ENCODE results near the gene PRSS8. TPM values are rescaled to one million over a fixed set of nuclear protein-coding genes. Genes with fewer than 3 reads are reported as not detected.
"Not testable (repeated sequence)": the region's sequence is repeated elsewhere in the genome, so short reads cannot be mapped to it uniquely, and the experiment has no call there.

PRSS8 gene
- total RNA-seq, 1 donor from 2014 or later, result 75.4 TPM

DNA sequence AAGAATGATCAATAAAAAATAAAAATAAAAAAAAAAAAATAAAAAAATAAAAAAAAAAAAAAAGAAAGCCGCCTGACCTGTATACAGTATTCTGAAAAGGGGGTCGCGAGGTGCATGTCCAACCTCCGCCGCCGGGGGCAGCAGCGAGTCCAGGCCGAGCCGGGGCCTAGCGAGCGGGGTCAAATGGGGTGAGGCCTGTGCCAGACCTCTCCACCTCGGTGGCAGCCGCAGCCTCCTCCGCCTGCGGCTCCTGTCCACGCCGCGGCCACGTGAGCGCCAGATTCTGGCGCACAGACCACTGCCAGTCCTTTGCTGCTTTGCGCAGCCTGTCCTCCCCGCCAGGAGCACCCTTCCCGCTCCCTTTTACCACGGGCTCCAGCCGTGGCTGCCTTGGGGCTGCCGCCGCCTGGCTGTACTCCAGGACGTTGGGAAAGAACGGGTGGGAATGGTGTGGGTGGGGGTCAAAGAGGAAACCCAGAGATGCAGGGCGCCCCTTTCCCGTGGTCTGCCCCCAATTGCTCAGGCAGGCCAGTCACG lies 29.8 kb downstream of the PRSS8 start:
- intact Hi-C loops (cut with DNase I), result no loop called here
- H3K4me3 ChIP-seq, result peak overlapping the region; percentile 39

DNA sequence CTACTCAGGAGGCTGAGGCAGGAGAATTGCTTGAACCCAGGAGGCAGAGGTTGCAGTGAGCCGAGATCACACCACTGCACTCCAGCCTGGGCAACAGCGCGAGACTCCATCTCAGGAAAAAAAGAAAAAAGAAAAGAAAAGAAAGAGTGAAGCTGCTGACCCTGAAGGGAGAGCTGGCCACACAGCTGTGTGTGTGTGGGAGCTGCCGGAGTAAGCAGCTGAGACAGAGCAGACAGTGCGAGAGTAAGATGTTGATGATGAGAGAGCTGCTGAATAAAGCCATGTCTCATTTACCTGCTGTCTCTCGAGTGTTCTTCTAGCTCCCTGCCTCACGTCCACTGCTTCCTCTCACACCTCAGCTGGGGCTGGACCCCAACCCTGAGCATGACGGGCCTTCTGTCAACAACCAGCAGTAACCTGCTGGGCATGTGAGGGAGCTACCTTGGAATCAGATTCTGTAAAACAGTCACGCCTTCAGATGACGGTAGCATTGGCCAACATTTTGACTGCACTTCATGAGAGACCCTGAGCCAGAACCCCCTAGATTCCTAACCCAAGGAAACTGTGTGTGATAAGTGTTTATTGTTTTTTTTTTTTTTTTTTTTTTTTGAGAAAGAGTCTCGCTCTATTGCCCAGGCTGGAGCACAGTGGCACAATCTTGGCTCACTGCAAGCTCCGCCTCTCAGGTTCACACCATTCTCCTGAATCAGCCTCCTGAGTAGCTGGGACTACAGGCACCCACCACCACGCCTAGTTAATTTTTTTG lies 34.5 kb downstream of the PRSS8 start:
- H3K27ac ChIP-seq; intact Hi-C loops (cut with DNase I); ATAC-seq; H3K27me3 ChIP-seq (ENCODE audit: low read depth); H3K4me1 ChIP-seq; H3K36me3 ChIP-seq; DNase-seq; H3K4me3 ChIP-seq; H3K9me3 ChIP-seq: not testable (repeated sequence)

More for the DNA sequence above, 29.8 kb downstream of the PRSS8 start:
- DNase-seq (peak; percentile 92), ATAC-seq (peak; percentile 91 to 95)
- peaks cover 15% of the 10 kb centered on the region for H3K36me3 ChIP-seq
- H3K9me3 ChIP-seq, result no peaks in the 10 kb centered on the region
- H3K27me3 ChIP-seq (ENCODE audit: low read depth), result no peaks in the 10 kb centered on the region
- TF ChIP-seq, protein P1, sequence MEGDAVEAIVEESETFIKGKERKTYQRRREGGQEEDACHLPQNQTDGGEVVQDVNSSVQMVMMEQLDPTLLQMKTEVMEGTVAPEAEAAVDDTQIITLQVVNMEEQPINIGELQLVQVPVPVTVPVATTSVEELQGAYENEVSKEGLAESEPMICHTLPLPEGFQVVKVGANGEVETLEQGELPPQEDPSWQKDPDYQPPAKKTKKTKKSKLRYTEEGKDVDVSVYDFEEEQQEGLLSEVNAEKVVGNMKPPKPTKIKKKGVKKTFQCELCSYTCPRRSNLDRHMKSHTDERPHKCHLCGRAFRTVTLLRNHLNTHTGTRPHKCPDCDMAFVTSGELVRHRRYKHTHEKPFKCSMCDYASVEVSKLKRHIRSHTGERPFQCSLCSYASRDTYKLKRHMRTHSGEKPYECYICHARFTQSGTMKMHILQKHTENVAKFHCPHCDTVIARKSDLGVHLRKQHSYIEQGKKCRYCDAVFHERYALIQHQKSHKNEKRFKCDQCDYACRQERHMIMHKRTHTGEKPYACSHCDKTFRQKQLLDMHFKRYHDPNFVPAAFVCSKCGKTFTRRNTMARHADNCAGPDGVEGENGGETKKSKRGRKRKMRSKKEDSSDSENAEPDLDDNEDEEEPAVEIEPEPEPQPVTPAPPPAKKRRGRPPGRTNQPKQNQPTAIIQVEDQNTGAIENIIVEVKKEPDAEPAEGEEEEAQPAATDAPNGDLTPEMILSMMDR (IDR thresholded peaks at IDR 0.05), result peak; percentile 82
- peaks cover 20% of the 10 kb centered on the region for H3K4me1 ChIP-seq
- H3K27ac ChIP-seq, result peak overlapping the region; percentile 73

DNA sequence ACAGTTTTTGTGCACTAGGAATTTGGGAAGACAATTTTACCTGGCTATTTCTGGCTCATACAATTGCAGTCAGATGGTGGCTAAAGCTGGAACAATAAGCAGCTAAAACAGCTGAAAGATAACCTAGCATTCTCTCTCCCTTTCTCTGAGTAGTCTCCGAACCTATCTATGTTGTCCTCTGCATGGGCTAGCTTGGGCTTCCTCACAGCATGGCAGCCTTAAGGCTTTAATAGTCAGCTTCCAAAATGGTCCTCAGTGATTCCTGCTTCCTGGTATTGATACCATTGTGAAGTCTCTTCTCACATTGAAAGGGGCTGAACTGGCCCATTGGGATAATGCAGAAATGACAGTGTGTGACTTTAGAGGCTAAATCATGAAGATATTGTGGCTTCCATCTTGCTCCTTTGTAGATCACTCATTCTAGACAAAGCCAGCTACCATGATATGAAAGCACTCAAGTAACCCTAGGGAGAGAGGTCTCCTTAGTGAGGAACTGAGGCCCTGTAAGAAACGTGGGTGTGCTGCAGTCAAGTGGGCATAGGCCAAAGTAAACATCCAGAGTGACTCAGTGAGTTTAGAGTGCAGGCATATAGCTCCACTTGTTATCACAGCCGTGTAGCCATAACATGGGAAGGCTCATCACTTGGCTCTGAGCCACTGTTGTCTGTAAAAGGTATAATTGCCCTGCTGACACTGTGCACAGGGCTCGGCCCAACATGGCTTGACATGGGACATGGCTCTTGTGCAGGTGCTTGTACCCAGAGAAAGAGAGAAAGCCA lies 35.5 kb downstream of the PRSS8 start:
- TF ChIP-seq, protein P1 (IDR thresholded peaks at IDR 0.05), result no peak
- no peak for ATAC-seq
- Histone ChIP-seq H3K4me1 (peaks cover 12% of the 10 kb centered on the region), H3K27me3 (ENCODE audit: low read depth) (no peaks in the 10 kb centered on the region), H3K27ac (no peak overlapping the region), H3K9me3 (no peaks in the 10 kb centered on the region), H3K4me3 (no peak overlapping the region), H3K36me3 (no peaks in the 10 kb centered on the region)
- intact Hi-C loops (cut with DNase I), result no loop called here
- DNase-seq, result no peak

DNA sequence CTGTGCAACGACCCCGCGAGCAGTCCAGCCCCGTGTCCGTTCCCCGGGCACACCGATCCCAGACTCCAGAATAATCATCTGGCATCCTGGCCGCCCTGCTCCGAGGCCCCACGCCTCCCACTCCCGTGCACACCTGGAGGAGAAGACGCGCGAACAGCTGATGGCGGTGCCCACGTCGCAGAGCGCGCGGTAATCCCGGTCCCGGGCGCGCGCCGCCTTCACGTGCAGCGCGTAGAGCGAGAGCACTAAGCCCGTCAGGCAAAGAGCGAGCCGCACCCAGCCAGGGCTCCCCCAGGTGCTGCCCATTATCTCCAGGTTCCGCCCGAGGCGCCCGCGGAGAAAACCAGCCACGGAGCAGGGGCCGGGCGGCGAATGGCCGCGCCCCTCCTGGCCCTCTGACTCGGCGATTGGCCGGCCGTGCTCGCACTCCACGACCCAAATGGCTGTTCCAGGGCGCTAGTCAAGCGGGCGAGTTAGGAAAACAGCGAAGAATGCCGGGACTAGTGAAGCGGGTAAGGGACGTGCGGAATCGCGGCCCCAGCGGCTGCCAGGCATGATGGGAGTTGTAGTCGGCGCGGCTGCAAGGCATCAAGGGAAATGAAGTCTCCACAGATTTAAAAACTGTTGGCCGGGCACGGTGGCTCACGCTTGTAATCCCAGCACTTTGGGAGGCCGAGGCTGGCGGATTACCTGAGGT lies 41.0 kb downstream of the PRSS8 start, which contains the start of gene VKORC1:
VKORC1 (minus strand) TSS at position 374 of the 697 bp plus-strand sequence; CDS start at position 306, 68 bp downstream.
- peak within 1 kb of the TSS; percentile 89 for H3K27ac ChIP-seq
- H3K4me1 ChIP-seq, result peaks cover 25% of the 10 kb centered on the region
- H3K9me3 ChIP-seq, result no peaks in the 10 kb centered on the region
- ATAC-seq (peak; percentile 96 to 97), DNase-seq (peak; percentile 97)
- H3K4me3 ChIP-seq, result peak within 1 kb of the TSS; percentile 93
- intact Hi-C loops (cut with DNase I), result no loop called here
- TF ChIP-seq, protein P1 (IDR thresholded peaks at IDR 0.05), result no peak
- peaks cover 19% of the 10 kb centered on the region for H3K36me3 ChIP-seq
- H3K27me3 ChIP-seq (ENCODE audit: low read depth), result no peaks in the 10 kb centered on the region

DNA sequence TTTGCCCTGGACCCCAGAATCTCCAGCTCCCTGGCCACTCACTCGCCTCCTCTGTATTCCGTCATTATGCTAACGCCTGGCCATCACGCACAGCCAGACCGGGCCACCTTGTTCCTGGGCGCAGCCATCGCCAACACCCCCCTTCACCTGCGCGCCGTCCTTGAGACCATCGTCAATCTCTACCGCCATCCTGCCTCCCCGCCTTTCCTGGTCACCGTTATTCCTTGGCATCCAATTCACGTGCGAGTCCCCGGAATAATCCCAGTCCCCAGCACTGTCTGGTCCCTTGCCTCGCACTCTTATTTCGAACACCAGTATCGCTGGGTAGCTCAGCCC lies 41.5 kb downstream of the PRSS8 start:
- peaks cover 25% of the 10 kb centered on the region for H3K4me1 ChIP-seq
- H3K27ac ChIP-seq, result peak overlapping the region; percentile 89
- TF ChIP-seq, protein P1 (IDR thresholded peaks at IDR 0.05), result no peak
- H3K27me3 ChIP-seq (ENCODE audit: low read depth), result no peaks in the 10 kb centered on the region
- H3K4me3 ChIP-seq, result peak overlapping the region; percentile 93
- peak; percentile 10 to 45 for ATAC-seq
- no peaks in the 10 kb centered on the region for H3K9me3 ChIP-seq
- H3K36me3 ChIP-seq, result peaks cover 24% of the 10 kb centered on the region
- intact Hi-C loops (cut with DNase I), result no loop called here
- DNase-seq, result no peak

Data from lower lobe of right lung (tissue), 2 donors.